HepG2 (cell line): ENCODE data around the gene GAL3ST1. TPM values are rescaled to one million over a fixed set of nuclear protein-coding genes. Genes with fewer than 3 reads are reported as not detected.

ENCODE experiments used
- ATAC-seq: fragments of 200-7000 bp; cut with Tn5 transposase; 3 replicates; pipeline ENCODE4 v1.9.1; 2020; ENCODE audit warnings: mild to moderate bottlenecking, moderate library complexity
- BruUV-seq: library from RNA; stranded (reverse); fragments of 400-500 nt; replicated peaks from 2 replicates; lab custom pipeline; 2021; lab: Mats Ljungman, UMichigan
- CTCF ChIA-PET: fragments of 300-600 bp; formaldehyde crosslinking; extraction: SDS; loops from one replicate; lab custom pipeline; 2021; ENCODE audit warnings: low total read pairs, inconsistent platforms, low intra/inter-chr PET ratio; lab: Yijun Ruan, JAX
- POLR2A ChIA-PET: fragments of 350-600 bp; sonication (Branson Sonifier 250); formaldehyde crosslinking; loops from one replicate; lab custom pipeline; 2020; ENCODE audit warnings: antibody characterized with exemption, inconsistent platforms; lab: Yijun Ruan, JAX
- DNase-seq: peaks from one replicate; pipeline ENCODE4 v3.0.0-alpha.2; 2015; ENCODE audit warnings: low spot score
- FAIRE-seq: peaks from 3 replicates; lab custom pipeline; 2011; peaks lifted over from hg19 to GRCh38; lab: Jason Lieb, UNC
- H2AFZ ChIP-seq: one replicate; pipeline ENCODE4 v1.6.1; 2011; ENCODE audit warnings: low read length, inconsistent platforms
- H3K27ac ChIP-seq: fragments of 300-600 bp; 3 replicates; pipeline ENCODE4 v1.8.0; 2011; ENCODE audit warnings: mixed run types, mild to moderate bottlenecking, mixed read lengths, low read length, inconsistent platforms; ENCODE audit not compliant: insufficient read depth; ENCODE audit errors: extremely low read length
- H3K27me3 ChIP-seq, 2 experiments: fragments of 200-600 bp in 1 of 2; 2 replicates in 1 of 2; 3 replicates in 1 of 2; pipeline versions ENCODE4 v1.6.0 to v1.8.0; 2011; ENCODE audit warnings: low read length in 2 of 2, mild to moderate bottlenecking in 2 of 2, moderate library complexity in 2 of 2, inconsistent platforms in 1 of 2; ENCODE audit not compliant: insufficient read depth in 2 of 2, control insufficient read depth in 1 of 2
- H3K36me3 ChIP-seq, 2 experiments: fragments of 200-600 bp in 1 of 2; replicated peaks in 1 of 2; 2 replicates in 1 of 2; 3 replicates in 1 of 2; pipeline versions ENCODE4 v1.5.1 to v1.8.0; 2011; ENCODE audit warnings: low read length in 2 of 2, inconsistent platforms in 1 of 2; ENCODE audit not compliant: insufficient read depth in 2 of 2, control insufficient read depth in 1 of 2
- H3K4me1 ChIP-seq: 2 replicates; pipeline ENCODE4 v1.5.1; 2012; ENCODE audit warnings: low read length, inconsistent platforms; ENCODE audit not compliant: insufficient read depth
- H3K4me2 ChIP-seq: 2 replicates; pipeline ENCODE4 v1.6.0; 2011; ENCODE audit warnings: low read depth, low read length, inconsistent platforms
- H3K4me3 ChIP-seq, 3 experiments: fragments of 200-600 bp in 1 of 3; sonication (generic), shearing (Covaris generic) in 1 of 3; replicated peaks in 1 of 3; 2 replicates each; pipeline ENCODE4 v1.5.1; 2011 to 2016; ENCODE audit warnings: low read length in 3 of 3, inconsistent platforms in 2 of 3, low read depth in 2 of 3, mild to moderate bottlenecking in 2 of 3, control low read depth in 1 of 3, mixed read lengths in 1 of 3; ENCODE audit not compliant: insufficient read depth in 1 of 3
- H3K79me2 ChIP-seq: one replicate; pipeline ENCODE4 v1.6.1; 2011; ENCODE audit warnings: low read length, inconsistent platforms; ENCODE audit not compliant: insufficient read depth
- H3K9ac ChIP-seq: 2 replicates; pipeline ENCODE4 v1.6.0; 2011; ENCODE audit warnings: mild to moderate bottlenecking, low read depth, low read length, inconsistent platforms; ENCODE audit not compliant: insufficient read depth
- H3K9me3 ChIP-seq: 2 replicates; pipeline ENCODE4 v1.5.1; 2012; ENCODE audit warnings: mild to moderate bottlenecking, low read length
- H4K20me1 ChIP-seq: 2 replicates; pipeline ENCODE4 v1.6.0; 2011; ENCODE audit warnings: inconsistent platforms, mild to moderate bottlenecking, low read length, moderate library complexity; ENCODE audit not compliant: insufficient read depth
- ARID4A ChIP-seq: sonication (generic); formaldehyde crosslinking; IDR thresholded peaks from 2 replicates; pipeline ENCODE4 v1.5.0; 2020; ENCODE audit warnings: mild to moderate bottlenecking, missing genetic modification reagents, borderline replicate concordance
- DNMT1 ChIP-seq: sonication (generic); formaldehyde crosslinking; IDR thresholded peaks from 2 replicates; pipeline ENCODE4 v1.5.1; 2020; ENCODE audit warnings: mild to moderate bottlenecking, missing genetic modification reagents
- IKZF4 ChIP-seq: sonication (generic); formaldehyde crosslinking; IDR thresholded peaks from 2 replicates; pipeline ENCODE4 v1.5.1; 2020; ENCODE audit warnings: borderline replicate concordance, mild to moderate bottlenecking, low read depth, missing genetic modification reagents; ENCODE audit errors: not compliant biosample characterization
- NR3C1 ChIP-seq: sonication (generic); formaldehyde crosslinking; IDR thresholded peaks from 2 replicates; pipeline ENCODE4 v1.4.0; 2020; ENCODE audit warnings: missing genetic modification reagents
- TSC22D2 ChIP-seq: sonication (generic); formaldehyde crosslinking; IDR thresholded peaks from 2 replicates; pipeline ENCODE4 v1.5.1; 2020; ENCODE audit warnings: missing genetic modification reagents, mild to moderate bottlenecking, borderline replicate concordance
- ZNF788 ChIP-seq: sonication (generic); formaldehyde crosslinking; IDR thresholded peaks from 2 replicates; pipeline ENCODE4 v1.5.0; 2020; ENCODE audit warnings: mild to moderate bottlenecking, missing genetic modification reagents, borderline replicate concordance
- ZNF816 ChIP-seq: sonication (generic); formaldehyde crosslinking; IDR thresholded peaks from 2 replicates; pipeline ENCODE4 v1.8.0; 2022; ENCODE audit warnings: missing genetic modification reagents, mild to moderate bottlenecking, borderline replicate concordance
- WGBS: methylation state at CpG from one replicate; pipeline ENCODE4 v1.1.6; 2017; ENCODE audit warnings: low lambda C conversion rate; 5-methylcytosine and 5-hydroxymethylcytosine counted together
- in situ Hi-C: cut with HindIII; loops from 2 replicates; pipeline ENCODE4 v1.10.0; 2017; ENCODE audit warnings: low pct_unique_long_range_greater_than_20kb; ENCODE audit not compliant: extremely low pct_ligation_motif_present
- intact Hi-C: fragments of 100-400 bp; cut with micrococcal nuclease; formaldehyde crosslinking; loops from one replicate; pipeline ENCODE4 v1.10.0; 2022; ENCODE audit not compliant: unreplicated experiment
- polyA plus RNA-seq, 8 experiments: library from polyadenylated mRNA; depleted of rRNA in 3 of 8; stranded (reverse) in 7 of 8; unstranded in 1 of 8; fragments of >200 nt; fragmentation: Illumina TruSeq in 4 of 8; extraction: Trizol in 4 of 8; gene quantifications; 2 replicates each; pipeline versions ENCODE4 v1.2.1 to v1.2.3, GENCODE V29; 2011 to 2016; ENCODE audit warnings: low read depth in 4 of 8, missing spikeins in 1 of 8, mixed read lengths in 1 of 8; ENCODE audit not compliant: insufficient read depth in 1 of 8
- total RNA-seq, 5 experiments: library from RNA; depleted of rRNA; stranded (reverse); fragments of >200 nt; fragmentation: Illumina TruSeq; extraction: Trizol; gene quantifications; 2 replicates each; pipeline ENCODE4 v1.2.3, GENCODE V29; 2016; ENCODE audit warnings: low read depth in 1 of 5
- TF ChIP-seq, protein P1 (sequence below): sonication (generic); formaldehyde crosslinking; conservative IDR thresholded peaks from 2 replicates; pipeline ENCODE4 v1.4.0; 2020; ENCODE audit warnings: missing genetic modification reagents

Gene GAL3ST1
- total and polyA plus RNA-seq, 2 of the 13 experiments (the other 11 are each of a cell fraction or from before 2014, with no cell fraction given): 4.4 to 14.7 TPM

DNA sequence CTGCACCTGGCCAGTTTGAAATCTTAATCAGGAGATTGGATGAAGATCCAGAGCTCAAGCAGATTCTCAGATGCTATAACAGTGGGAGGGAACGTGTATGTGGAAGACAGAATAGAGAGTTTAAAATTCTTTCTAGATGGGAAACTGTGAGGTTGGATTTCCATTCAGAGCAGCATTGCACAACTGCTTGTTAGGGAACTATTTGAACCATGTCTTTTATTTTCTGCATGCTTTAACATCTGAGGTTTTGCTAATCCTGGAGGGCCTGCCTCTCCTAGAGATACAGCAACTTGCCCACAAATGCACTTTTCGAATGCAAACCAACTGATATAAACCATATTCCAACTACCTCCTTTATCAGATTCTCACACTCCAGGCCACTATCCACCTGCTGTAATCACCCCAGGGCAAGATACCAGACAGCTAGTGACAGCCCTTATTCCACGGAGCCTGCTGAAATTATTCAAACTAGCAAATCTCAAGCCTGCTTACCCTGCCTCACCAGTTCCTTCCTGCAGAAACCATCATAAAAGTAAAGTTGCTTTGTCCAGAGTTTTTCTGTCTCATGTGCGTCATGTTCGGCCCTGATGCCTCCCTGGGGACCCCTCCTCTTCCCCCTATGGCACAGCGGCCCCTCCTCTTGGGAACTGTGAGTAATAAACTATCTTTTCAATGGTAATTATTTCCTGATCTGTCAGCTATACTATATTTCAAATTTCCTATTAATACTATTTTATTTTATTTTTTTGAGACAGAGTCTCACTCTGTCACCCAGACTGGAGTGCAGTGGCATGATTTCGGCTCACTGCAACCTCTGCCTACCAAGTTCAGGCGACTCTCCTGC lies 50.6 kb downstream of the GAL3ST1 start:
- DNase-seq: no peak
- in situ Hi-C loops: no loop called here
- intact Hi-C loops: no loop called here

More for the DNA sequence above, 50.6 kb downstream of the GAL3ST1 start:
- no peak for FAIRE-seq
- no TSS peak for BruUV-seq
- no peak overlapping the region for H3K4me2 ChIP-seq
- no peaks in the 10 kb centered on the region for H3K9me3 ChIP-seq
- WGBS: 69% methylated on average over 8 of the region's 8 CpGs
- no peaks in the 10 kb centered on the region for H3K79me2 ChIP-seq
- H2AFZ ChIP-seq: no peak overlapping the region
- H3K36me3 ChIP-seq: no peaks in the 10 kb centered on the region
- no peaks in the 10 kb centered on the region for H4K20me1 ChIP-seq
- no peaks in the 10 kb centered on the region for H3K27me3 ChIP-seq
- POLR2A ChIA-PET: no interaction called here
- TF ChIP-seq TSC22D2 (CRISPR knock-in tag) (no peak), DNMT1 (CRISPR knock-in tag) (no peak), NR3C1 (CRISPR knock-in tag) (no peak), ZNF816 (CRISPR knock-in tag) (no peak), ZNF788 (CRISPR knock-in tag) (no peak), IKZF4 (no peak), ARID4A (CRISPR knock-in tag) (no peak)
- TF ChIP-seq, protein P1, sequence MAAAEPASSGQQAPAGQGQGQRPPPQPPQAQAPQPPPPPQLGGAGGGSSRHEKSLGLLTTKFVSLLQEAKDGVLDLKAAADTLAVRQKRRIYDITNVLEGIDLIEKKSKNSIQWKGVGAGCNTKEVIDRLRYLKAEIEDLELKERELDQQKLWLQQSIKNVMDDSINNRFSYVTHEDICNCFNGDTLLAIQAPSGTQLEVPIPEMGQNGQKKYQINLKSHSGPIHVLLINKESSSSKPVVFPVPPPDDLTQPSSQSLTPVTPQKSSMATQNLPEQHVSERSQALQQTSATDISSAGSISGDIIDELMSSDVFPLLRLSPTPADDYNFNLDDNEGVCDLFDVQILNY: no peak
- no peak overlapping the region for H3K9ac ChIP-seq
- CTCF ChIA-PET: no interaction called here
- H3K4me3 ChIP-seq: no peak overlapping the region
- H3K4me1 ChIP-seq: no peaks in the 10 kb centered on the region
- no peak for ATAC-seq
- no peak overlapping the region for H3K27ac ChIP-seq
